Measurements from ENCODE around the gene GVQW3.

DNA sequence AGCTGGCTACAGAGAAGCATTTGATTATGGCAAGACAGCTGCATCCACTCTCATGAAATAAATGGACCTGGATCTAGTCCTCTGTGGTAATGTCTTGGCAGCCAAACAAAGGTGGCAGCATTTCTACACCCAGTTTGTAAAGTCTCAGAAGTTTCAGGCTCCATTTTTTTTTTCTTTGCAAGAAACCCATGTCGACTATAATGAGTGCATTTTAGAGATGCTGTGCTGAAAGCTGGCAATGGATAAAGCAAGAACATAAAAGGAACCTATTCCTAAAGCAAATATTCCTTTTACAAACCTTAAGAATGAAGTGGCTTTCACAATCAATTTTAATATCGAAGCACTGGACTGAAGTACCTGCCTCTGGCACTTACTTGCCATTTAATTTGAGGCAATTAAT, 33.7 kb upstream of the GVQW3 start:
- TF ChIP-seq, protein P1, sequence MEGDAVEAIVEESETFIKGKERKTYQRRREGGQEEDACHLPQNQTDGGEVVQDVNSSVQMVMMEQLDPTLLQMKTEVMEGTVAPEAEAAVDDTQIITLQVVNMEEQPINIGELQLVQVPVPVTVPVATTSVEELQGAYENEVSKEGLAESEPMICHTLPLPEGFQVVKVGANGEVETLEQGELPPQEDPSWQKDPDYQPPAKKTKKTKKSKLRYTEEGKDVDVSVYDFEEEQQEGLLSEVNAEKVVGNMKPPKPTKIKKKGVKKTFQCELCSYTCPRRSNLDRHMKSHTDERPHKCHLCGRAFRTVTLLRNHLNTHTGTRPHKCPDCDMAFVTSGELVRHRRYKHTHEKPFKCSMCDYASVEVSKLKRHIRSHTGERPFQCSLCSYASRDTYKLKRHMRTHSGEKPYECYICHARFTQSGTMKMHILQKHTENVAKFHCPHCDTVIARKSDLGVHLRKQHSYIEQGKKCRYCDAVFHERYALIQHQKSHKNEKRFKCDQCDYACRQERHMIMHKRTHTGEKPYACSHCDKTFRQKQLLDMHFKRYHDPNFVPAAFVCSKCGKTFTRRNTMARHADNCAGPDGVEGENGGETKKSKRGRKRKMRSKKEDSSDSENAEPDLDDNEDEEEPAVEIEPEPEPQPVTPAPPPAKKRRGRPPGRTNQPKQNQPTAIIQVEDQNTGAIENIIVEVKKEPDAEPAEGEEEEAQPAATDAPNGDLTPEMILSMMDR (conservative IDR thresholded peaks at IDR 0.05), result no peak
- no peak for TF ChIP-seq ZFX (IDR thresholded peaks at IDR 0.05)

Measured in C4-2B (cell line).